Gastrocnemius medialis (tissue), 4 donors: ENCODE data around the gene LPCAT3.

Experiments used
- POLR2A ChIP-seq, 2 donors: fragments of 450-650 bp; IDR thresholded peaks; one replicate each; pipeline ENCODE4 v1.6.1; 2017; ENCODE audit warnings: antibody characterized with exemption in 2 of 2, mild to moderate bottlenecking in 2 of 2, moderate library complexity in 2 of 2
- TF ChIP-seq, protein P1 (sequence below), 5 experiments: fragments of 450-650 bp in 3 of 5; fragments of 200-600 bp in 2 of 5; sonication (generic) in 2 of 5; IDR thresholded peaks in 4 of 5; conservative IDR thresholded peaks in 1 of 5; 1 replicate in 4 of 5; 2 replicates in 1 of 5; pipeline ENCODE4 v1.5.1; 2016 to 2019; ENCODE audit warnings: antibody characterized with exemption in 5 of 5, mild to moderate bottlenecking in 3 of 5, moderate library complexity in 3 of 5

DNA sequence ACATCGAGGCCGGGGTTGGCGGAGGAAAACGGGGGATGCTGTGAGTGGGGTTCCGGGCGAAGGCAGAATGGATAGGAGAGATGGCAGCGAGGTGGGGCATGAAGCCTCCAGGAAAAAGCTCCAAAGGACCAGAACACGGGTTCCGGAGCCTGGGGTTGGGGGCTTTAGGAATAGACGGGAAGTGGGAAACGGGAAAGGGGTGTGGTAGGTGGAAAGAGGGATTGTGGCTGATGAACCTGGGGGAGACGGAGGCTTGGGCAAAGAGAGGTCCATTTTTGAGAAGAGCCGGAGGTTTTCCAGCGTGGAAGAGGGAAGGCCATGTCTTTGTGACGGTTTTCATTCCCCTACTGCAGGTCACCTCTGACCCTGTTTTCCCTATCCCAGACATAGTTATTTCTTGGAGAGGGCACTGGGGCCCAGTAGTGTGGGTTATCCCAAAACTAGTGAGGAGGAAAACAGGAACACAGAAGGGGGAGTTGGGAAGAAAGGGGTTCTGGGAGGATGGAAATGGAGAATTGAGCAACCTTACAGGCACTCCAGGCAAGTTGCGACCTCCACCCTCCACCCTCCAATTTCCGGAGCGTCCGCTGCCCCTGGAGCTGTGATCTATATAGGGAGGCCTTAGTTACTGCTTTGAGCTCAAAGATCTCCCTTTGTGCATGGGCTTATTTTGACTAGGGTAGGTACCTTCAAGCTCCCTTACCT lies 89.4 kb downstream of the LPCAT3 start:
- no peak for TF ChIP-seq POLR2A (IDR thresholded peaks at IDR 0.05)
- TF ChIP-seq, protein P1, sequence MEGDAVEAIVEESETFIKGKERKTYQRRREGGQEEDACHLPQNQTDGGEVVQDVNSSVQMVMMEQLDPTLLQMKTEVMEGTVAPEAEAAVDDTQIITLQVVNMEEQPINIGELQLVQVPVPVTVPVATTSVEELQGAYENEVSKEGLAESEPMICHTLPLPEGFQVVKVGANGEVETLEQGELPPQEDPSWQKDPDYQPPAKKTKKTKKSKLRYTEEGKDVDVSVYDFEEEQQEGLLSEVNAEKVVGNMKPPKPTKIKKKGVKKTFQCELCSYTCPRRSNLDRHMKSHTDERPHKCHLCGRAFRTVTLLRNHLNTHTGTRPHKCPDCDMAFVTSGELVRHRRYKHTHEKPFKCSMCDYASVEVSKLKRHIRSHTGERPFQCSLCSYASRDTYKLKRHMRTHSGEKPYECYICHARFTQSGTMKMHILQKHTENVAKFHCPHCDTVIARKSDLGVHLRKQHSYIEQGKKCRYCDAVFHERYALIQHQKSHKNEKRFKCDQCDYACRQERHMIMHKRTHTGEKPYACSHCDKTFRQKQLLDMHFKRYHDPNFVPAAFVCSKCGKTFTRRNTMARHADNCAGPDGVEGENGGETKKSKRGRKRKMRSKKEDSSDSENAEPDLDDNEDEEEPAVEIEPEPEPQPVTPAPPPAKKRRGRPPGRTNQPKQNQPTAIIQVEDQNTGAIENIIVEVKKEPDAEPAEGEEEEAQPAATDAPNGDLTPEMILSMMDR (IDR thresholded peaks at IDR 0.05 in 4 of 5, conservative IDR thresholded peaks at IDR 0.05 in 1 of 5) = no peak
